WI38 (cell line): ENCODE results near the gene HMCN1.

Experiments used
- H3K4me3 ChIP-seq: 2 replicates; pipeline ENCODE4 v1.5.1; 2011; ENCODE audit warnings: low read depth, mild to moderate bottlenecking, control low read depth, low read length
- TF ChIP-seq, protein P1 (sequence below): IDR thresholded peaks from 2 replicates; pipeline ENCODE4 v1.5.1; 2012; ENCODE audit warnings: low read depth, mild to moderate bottlenecking, control low read depth, low read length

Gene HMCN1

DNA sequence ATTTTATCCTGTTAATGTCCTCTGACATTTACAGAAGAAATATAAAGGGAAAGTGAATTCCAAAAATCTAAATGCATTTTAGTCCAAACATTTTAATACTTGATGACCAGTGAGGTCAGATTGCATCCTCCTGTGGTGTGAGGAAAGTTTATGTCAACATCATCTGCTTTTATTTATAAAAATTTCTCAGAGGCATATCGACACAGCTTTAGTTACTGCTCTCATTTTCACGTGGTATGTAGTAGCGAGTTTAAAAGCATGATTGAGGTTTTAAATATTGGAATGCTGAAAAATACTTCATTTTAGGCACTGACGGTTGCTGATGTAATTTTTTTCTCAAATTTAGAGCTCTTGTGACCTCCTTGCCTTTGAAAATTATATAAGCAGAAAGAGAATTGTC, 234.8 kb downstream of the HMCN1 start:
- no peak overlapping the region for H3K4me3 ChIP-seq
- TF ChIP-seq, protein P1, sequence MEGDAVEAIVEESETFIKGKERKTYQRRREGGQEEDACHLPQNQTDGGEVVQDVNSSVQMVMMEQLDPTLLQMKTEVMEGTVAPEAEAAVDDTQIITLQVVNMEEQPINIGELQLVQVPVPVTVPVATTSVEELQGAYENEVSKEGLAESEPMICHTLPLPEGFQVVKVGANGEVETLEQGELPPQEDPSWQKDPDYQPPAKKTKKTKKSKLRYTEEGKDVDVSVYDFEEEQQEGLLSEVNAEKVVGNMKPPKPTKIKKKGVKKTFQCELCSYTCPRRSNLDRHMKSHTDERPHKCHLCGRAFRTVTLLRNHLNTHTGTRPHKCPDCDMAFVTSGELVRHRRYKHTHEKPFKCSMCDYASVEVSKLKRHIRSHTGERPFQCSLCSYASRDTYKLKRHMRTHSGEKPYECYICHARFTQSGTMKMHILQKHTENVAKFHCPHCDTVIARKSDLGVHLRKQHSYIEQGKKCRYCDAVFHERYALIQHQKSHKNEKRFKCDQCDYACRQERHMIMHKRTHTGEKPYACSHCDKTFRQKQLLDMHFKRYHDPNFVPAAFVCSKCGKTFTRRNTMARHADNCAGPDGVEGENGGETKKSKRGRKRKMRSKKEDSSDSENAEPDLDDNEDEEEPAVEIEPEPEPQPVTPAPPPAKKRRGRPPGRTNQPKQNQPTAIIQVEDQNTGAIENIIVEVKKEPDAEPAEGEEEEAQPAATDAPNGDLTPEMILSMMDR: no peak

DNA sequence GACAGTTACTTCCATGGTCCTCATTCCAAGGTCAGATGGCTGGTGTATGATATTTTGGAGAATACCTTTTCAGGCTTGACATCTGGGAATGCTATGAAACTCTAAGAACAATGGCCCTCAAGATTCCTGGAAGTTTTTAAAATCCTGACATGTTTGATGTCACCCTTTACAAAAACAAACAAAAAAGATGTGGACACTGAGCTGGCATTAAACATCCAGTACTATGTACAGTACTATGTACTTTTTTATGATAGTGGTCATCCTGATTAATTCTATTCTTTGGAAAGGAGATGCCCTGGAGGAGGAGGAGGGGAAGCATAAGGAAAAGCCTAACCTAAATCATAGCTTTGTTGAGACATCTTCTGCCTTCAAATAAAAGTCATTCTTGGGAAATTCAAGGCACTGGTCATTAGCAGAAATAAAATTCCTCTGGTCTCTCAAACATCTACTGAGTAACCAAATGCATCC, 235.4 kb downstream of the HMCN1 start:
- H3K4me3 ChIP-seq: no peak overlapping the region
- TF ChIP-seq, protein P1: no peak

DNA sequence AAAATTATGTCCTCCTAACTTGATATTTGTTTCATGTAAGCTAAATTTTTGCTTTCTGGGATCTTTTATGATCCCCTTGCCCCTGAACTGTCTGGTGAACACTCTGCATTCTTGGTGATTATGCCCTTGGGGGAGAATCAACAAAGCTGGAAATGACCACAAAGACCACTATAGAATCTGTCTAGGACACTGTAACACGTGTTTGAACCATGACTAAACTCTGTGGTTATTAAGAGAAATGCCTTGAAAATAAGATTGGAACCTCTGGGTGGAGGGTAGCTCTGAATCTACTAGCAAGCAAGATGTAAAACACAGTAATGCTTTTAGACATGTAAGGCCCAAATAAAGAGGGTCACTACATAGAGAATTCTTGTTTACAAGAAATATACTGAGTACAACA, 237.5 kb downstream of the HMCN1 start:
- TF ChIP-seq, protein P1: no peak
- H3K4me3 ChIP-seq: no peak overlapping the region

DNA sequence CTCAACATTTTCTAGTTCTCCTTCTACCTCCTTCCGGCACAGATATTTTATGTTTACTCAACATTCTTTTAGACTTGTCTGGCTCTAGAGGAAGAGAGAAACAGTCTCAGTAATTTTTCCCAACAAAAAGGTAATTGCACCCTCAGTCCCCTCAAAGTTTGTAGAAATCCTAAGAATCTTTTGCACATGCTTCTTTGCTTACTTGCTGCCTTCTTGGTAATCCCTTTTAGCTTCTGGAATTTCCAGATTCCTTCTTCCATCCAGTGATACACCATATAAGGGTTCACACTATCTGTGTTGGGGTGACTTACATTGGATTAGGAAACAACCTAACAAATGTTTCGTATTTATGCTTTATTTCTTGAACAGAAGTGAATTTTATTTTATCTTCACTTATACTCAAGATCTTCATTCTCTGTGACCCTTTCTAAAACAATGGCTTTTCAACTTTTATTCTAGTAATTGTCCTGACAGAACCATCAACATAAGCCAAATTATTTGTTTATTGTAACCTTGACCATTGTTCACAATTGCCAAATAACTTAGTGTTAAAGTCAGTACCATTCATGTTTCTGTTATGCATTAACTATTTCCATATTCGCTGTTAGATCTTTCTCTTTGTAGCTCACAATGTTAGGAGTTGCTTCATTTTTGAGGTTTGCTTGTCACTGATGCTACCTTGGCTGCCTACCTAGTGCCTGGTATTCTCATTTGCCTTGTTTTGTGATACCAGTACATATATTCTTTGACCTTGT, 238.1 kb downstream of the HMCN1 start:
- no peak overlapping the region for H3K4me3 ChIP-seq
- TF ChIP-seq, protein P1: no peak

DNA sequence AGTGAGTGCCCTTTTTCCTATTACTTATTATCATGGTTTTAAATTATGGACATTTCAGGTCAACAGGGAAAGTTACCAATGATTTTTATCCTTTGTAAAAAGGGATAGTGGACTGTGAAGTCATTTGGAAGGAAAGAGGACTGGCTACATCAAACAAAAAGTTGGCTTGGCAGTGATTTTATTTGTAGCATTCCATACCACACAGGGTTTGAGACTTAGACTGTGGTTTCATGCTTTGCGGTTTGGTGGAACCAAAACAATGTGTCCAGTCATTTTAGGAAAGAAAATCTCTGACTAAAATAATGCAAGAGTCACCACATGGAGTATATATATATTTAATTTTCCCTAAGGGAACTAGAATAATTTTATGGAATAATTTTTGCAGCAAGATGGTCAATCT, 239.5 kb downstream of the HMCN1 start:
- no peak overlapping the region for H3K4me3 ChIP-seq
- TF ChIP-seq, protein P1: no peak

DNA sequence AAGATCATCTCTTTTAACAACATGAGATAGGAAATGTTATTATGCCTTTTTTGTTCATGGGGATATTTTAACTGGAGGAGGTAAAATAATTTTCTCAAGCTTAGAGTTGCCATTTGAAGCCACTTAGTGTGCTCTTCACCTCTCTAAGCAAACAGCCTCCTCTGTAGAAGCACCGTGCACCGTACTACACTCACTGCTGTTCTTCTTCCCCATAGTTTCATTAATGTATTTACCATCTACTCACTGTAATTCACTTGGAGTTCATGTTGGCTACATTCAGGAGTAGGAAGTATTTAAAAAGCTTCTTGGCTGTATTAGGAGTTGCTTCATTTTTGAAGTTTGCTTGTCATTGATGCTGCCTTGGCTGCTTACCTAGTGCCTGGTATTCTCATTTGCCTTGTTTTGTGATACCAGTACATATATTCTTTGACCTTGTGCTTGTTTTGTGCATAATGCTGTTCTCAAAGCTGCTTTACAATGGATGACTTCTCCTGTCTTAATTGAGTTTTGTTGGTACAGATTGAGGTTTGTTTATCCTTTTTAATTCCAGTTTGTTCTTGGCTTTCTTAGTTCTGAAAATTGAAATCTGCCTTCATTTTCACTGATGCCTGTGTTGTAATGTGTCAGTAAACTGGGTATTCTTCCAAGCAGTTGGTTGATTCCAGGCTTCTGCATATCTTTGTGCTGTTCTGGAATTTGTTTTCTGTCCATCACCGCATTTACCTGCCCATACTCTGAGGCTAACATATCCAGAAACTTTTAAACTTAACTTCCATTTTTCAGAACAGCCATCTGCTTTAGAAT, 240.4 kb downstream of the HMCN1 start:
- TF ChIP-seq, protein P1: no peak
- H3K4me3 ChIP-seq: no peak overlapping the region

DNA sequence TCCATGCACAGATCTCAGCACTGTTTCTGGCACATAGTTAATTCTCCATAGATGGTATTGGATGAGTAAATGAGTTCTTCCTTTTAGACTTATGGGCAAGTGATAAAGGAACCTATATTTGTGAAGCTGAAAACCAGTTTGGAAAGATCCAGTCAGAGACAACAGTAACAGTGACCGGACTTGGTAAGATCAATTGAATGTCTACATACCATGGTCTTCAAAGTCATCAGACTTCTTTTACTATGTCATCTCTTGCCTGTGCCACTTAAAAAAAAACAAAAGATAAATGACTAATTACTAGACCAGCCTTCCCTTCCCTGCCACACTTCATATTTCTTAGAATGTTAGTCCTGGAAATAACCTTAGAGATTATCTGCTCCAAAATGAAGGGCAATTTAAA, 246.7 kb downstream of the HMCN1 start:
- H3K4me3 ChIP-seq: no peak overlapping the region
- TF ChIP-seq, protein P1: no peak
